GM21423 (cell line): ENCODE results near the gene ADAMTS14.

Experiments used
- ATAC-seq: cut with Tn5 transposase; IDR thresholded peaks from one replicate; pipeline ENCODE4 v1.9.1; 2021; ENCODE audit warnings: mild to moderate bottlenecking, moderate library complexity; ENCODE audit not compliant: unreplicated experiment

Gene ADAMTS14

GRCh38 chr10:70779511-70780369, 107.4 kb downstream of the ADAMTS14 start:
- no peak for ATAC-seq

GRCh38 chr10:70780370-70780760, 108.1 kb downstream of the ADAMTS14 start:
- no peak for ATAC-seq

DNA sequence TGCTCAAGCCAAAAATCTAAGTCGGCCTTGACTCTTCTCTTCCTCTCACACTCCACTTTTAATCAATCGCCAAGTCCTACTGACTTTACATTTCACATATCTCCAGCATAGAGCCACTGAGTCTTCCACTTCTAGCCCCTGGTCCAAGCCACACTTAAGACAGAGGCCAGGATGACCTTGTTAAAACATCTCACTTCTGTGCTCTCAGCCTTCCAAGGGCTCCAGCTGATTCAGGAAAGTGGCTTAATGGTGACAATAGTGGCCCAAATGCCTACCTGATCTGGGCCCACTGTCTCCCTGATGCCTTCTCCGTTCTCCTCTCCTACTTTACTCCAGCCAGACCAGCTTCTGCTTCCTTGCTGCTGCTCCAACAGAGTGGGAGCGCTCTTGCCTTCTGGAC, 108.5 kb downstream of the ADAMTS14 start:
- no peak for ATAC-seq

GRCh38 chr10:70781461-70782051, 109.2 kb downstream of the ADAMTS14 start:
- no peak for ATAC-seq

DNA sequence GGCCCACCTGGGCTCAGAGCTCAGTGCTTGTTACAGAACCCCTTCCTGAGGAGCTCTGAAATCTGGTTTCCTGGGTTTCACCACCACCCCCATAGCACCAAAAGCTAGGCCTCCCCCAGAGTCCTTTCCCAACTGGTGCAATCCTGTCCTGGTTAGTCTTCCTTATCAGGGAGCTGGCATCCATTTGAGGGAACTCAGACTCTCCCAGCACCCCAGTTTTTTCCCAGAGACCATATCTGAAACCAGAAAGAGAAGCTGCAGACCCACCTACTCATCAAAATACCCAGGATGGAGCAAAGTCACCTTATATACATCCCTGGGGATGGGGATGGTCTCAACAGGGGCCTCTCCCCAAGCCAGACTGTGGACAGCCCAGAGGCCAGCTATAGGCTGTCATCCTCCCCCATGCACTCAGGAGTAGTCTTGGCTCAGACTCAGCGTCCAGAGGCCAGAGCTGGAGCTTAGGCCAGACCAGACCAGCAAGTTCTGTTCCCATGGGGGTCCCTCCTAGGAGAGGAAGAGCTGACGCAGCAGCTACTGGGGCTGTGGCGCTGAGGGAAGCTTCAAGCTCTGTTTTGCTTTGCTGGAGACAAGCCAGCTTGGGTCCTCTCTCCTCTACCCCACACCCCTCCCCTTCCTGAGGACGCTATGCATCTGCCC, 109.9 kb downstream of the ADAMTS14 start:
- ATAC-seq, result no peak

- ATAC-seq, result no peak
These were observed 110.7 kb downstream of the ADAMTS14 start for GRCh38 chr10:70782746-70783680.

GRCh38 chr10:70784016-70784415, 111.7 kb downstream of the ADAMTS14 start:
- ATAC-seq, result no peak

DNA sequence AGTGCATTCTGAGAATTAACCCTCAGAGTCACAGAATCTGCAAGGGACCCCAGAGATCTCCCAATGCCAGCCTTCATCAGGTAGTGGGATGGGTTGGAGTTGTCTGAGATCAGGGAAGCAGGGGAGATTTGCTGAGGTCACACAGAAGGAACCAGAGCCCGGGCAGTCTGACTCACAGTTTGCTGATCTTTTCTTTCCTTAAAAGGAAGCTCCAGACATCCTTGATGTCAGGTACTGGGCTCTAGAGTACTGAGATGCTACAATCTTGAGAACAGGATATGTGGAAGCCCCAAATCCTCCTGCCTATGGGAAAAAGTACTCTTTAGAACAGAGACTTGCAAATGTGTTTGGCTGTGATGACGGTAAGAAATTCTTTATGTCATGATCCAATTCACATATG, 112.2 kb downstream of the ADAMTS14 start:
- no peak for ATAC-seq

GRCh38 chr10:70785190-70785589, 112.9 kb downstream of the ADAMTS14 start, which contains the start of gene TBATA:
Gene TBATA (minus strand): TSS chr10:70785377. CDS start chr10:70783379, 1,998 bp downstream.
- ATAC-seq, result no peak

DNA sequence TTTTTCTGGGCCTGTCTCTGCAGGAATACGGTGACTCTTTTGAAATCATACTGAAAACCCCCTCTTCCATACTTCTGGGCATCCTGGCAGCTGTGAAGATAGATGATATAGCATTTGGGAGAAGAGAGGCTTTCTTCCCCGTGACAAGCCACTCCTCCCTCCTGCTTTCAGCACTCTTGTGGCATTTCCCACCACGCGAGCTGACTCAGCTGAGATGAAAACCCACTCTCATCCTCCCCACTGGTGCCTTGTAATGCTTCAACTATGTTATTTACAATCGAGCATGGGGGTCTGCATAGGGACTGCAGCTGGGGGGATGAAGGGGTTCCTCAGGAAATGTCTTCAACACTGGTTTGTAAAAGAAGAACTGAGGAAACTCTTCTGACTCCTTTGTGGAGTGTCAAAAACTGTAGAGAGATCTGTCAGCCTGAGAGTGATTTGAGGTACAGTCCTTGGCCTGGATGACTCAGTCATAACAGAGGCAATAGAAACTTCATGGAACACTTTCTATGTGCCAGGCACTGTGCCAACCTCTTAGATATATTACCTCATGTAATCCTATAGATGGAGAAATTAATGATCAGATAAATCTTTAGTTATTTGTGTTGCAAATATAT, 114.6 kb downstream of the ADAMTS14 start:
- no peak for ATAC-seq

DNA sequence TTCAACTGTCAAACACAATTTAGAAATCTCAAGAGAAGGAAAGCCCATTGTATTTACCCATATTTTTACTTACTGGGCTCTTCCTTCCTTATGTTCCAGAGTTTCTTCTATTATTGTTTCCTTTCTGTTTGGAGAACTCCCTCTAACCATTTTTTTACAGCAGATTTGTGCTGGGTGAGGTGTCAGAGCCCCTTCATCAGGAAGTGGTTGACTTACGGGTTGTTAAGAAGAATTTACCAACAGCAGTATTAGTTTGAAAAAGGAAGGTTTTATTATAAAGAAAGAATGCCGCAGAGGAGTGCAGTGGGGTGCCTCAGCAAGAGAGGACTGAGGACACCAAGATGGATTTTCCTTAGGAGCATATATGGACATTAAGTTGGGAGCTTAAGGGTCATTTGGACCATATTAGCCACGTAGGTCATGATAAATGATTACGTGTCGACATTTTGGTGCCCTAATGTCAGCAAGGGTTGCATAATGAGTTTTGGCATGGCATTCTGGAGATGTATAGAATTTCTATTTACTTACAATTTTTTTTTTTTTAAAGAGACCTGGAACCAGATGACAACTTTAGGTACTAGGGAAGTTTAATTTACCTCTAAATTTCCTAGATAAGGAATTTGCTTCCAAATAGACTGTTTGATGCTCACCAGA, 119.2 kb downstream of the ADAMTS14 start:
- no peak for ATAC-seq

DNA sequence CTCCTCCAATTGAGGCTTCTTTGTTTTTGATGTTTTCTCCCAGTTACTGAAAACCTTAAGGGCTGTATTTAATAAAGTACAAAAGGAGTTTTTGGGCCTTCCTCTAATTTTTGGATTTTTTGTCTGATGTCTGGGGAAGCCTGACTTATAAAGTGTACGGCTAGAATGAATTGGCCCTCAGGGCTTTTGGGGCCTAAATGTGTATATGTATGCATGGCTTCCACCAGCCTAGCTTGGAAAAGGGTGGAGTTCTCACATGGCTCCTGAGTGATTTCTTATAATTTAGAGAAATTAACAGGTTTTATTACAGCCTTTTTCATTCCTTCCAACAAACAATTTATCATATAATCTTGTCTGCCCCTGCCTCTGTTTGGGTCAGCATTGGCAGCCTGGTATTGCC, 123.3 kb downstream of the ADAMTS14 start:
- no peak for ATAC-seq

DNA sequence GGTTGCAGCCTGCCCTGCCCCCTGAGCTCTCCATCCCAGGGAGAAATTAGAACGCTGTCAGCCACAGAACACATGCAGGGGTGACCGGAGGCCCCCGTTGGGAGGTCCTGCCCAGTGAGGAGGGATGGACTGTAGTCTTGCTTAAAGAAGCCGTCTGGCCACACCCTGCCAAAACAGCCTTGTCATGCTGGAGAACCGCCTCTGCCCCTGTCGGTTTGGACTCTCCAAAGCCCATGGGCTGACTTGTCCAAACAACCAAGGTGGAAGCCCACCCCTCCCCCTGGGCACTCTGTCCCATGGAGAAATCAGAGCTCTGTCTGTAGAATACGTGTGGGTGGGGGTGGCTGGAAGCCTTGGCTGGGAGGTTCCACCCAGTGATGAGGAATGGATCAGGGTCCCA, 125.5 kb downstream of the ADAMTS14 start:
- no peak for ATAC-seq

GRCh38 chr10:70799124-70799523, 126.8 kb downstream of the ADAMTS14 start:
- ATAC-seq, result no peak

GRCh38 chr10:70801854-70802253, 129.5 kb downstream of the ADAMTS14 start:
- ATAC-seq, result no peak

DNA sequence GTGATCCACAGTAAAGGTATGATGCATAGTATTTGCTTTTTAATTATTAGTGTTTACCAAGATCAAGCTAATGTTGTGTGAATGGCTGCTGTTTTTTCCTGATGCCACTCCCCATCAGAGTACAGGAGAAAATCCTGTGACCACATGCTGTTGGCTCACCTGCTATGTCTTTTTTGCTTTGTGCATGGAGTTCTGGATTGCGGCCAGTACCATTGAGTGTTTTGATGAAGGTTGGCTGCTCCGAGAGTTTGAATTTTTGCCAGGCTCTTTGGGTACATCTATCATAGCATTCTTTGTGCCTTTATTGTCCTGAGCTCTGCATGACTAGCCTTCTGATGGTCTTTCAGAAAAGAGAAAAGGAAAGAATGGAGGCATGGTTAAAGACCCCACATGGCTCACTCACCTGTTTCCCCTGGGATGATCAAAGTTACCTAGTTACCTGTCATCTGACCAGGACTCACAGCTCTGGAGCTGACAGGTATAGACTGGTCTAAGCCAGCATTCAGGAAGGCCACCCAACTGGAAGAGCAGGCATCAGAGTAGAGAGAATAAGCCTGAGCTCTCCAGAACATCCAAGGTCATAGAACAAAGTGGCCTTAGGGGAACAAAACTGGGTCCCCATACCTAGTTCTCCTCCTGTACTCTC, 131.6 kb downstream of the ADAMTS14 start:
- no peak for ATAC-seq

DNA sequence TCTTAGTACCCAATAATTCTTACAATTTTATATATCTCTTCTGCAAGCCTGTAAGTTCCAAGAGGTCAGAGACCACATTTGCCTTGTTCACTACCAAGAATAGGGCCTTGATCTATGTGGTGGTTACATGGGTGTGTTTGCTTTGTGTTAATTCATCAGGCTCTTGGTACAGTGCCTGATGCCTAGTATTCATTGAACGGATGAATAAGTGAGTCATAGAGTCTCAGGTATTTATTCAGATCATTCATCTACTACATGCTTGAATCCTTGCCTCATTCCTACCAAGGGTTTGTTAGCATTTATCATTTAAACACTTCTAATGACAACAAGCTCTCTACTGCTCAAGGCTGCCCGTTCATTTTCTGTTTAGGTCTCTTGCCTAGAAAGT, 132.1 kb downstream of the ADAMTS14 start:
- ATAC-seq, result no peak

DNA sequence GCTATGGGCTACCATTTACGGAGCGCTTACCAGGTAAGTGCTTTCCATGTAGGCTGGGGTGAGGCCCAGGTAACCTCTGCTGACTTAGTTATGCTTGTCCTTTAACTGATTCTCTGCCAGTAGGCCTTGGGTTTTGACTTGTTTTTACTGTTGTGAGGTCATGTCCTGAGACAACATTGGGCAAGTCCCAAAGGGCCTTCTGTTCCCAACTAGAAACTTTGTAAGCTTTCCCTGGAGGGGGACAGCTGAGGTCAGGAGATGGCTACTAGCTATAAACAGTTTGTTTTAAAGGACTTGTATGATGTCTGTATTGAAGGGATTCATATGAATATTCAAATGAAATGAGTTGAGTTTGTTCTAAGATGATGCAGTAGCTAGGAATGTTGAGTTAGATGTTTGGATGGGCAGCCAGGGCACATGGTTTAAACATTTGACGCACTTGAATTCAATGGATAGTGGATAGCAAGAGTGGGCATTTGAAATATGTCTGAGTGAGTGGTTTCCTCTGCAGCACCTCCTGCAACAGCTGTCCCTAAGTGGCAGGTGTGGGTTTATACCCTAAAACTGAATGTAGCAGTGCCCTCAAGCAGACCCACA, 133.4 kb downstream of the ADAMTS14 start:
- no peak for ATAC-seq

GRCh38 chr10:70806841-70807240, 134.5 kb downstream of the ADAMTS14 start:
- ATAC-seq, result no peak
